Smooth muscle cell (in vitro differentiated cells): ENCODE measurements around the gene LY6G5C. TPM values are rescaled to one million over a fixed set of nuclear protein-coding genes. Genes with fewer than 3 reads are reported as not detected.

Source experiments
- DNase-seq: peaks from one replicate; lab custom pipeline; 2025; ENCODE audit not compliant: unreplicated experiment; lab: John Stamatoyannopoulos, UW
- H2AFZ ChIP-seq: fragments of 200-600 bp; sonication (generic); 2 replicates; pipeline ENCODE4 v1.6.0; 2016; ENCODE audit warnings: antibody characterized with exemption, low read depth, mild to moderate bottlenecking
- H3F3A ChIP-seq: fragments of 200-600 bp; sonication (generic); 2 replicates; pipeline ENCODE4 v1.6.0; 2017; ENCODE audit warnings: antibody characterized with exemption, low read depth
- H3K27ac ChIP-seq: fragments of 200-600 bp; sonication (generic); 2 replicates; pipeline ENCODE4 v1.5.1; 2016; ENCODE audit warnings: low read depth, mild to moderate bottlenecking
- H3K27me3 ChIP-seq: fragments of 200-600 bp; sonication (generic); 2 replicates; pipeline ENCODE4 v1.6.1; 2016; ENCODE audit warnings: low read depth, mild to moderate bottlenecking
- H3K36me3 ChIP-seq: fragments of 200-600 bp; sonication (generic); 2 replicates; pipeline ENCODE4 v1.5.1; 2016; ENCODE audit warnings: low read depth
- H3K4me1 ChIP-seq: fragments of 200-600 bp; sonication (generic); 2 replicates; pipeline ENCODE4 v1.5.1; 2016; ENCODE audit warnings: low read depth
- H3K4me2 ChIP-seq: fragments of 200-600 bp; sonication (generic); 2 replicates; pipeline ENCODE4 v1.6.0; 2016; ENCODE audit warnings: mild to moderate bottlenecking
- H3K4me3 ChIP-seq: fragments of 200-600 bp; sonication (generic); 2 replicates; pipeline ENCODE4 v1.5.1; 2016; ENCODE audit warnings: mild to moderate bottlenecking
- H3K79me2 ChIP-seq: fragments of 200-600 bp; sonication (generic); 2 replicates; pipeline ENCODE4 v1.6.0; 2016; ENCODE audit warnings: low read depth, mild to moderate bottlenecking
- H3K9ac ChIP-seq: fragments of 200-600 bp; sonication (generic); 2 replicates; pipeline ENCODE4 v1.6.0; 2016; ENCODE audit warnings: low read depth
- H3K9me3 ChIP-seq: fragments of 200-600 bp; sonication (generic); replicated peaks from 2 replicates; pipeline ENCODE4 v1.5.1; 2016; ENCODE audit warnings: low read depth
- H4K20me1 ChIP-seq: fragments of 200-600 bp; sonication (generic); 2 replicates; pipeline ENCODE4 v1.6.0; 2016; ENCODE audit warnings: low read depth
- CTCF ChIP-seq: fragments of 200-600 bp; sonication (generic); IDR thresholded peaks from 2 replicates; pipeline ENCODE4 v1.5.1; 2017; ENCODE audit warnings: borderline replicate concordance, mild to moderate bottlenecking, antibody characterized with exemption; ENCODE audit not compliant: insufficient read depth, poor library complexity, severe bottlenecking
- WGBS: methylation state at CpG from one replicate; pipeline ENCODE4 v1.1.7; 2016; ENCODE audit warnings: low lambda C conversion rate; 5-methylcytosine and 5-hydroxymethylcytosine counted together
- polyA plus RNA-seq: library from polyadenylated mRNA; unstranded; fragments of >200 nt; fragmentation: Nextera tagmentation; extraction: Ambion mirVana; gene quantifications from 2 replicates; pipeline ENCODE4 v1.2.1, GENCODE V29; 2016
- total RNA-seq: library from RNA; depleted of rRNA; stranded (reverse); fragments of >200 nt; gene quantifications from 2 replicates; pipeline ENCODE4 v1.2.3, GENCODE V29; 2014

The LY6G5C gene
- total and polyA plus RNA-seq, 2 experiments from 2014 or later = 0.67 to 3.8 TPM

DNA sequence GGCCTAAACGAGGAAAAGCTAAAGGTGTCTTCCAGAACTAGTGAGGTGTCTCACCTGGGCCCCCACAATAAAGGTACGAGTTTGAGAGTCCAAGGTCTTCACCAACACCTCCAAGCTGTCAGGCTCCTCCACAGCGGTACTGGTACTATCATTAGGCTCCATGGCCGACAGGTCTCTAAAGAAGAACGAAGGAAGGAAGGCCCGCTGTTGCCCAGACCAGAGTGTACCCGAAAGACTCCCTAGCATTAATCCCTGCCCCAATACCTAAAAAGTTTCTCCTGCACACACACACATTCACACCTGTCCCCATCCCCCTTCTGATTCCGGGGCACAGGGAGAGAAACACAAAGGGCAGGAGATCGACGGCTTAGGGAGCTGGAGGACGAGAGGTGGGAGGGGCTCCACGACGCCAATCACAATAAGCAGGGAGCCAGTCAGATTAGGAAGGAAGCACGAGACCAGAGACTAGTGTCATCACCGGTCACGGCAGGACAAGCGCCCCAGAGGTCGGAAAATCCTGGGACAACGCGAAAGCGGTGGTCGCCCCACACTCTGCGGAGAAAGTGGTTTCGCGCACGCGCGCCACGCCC, 29.2 kb downstream of the LY6G5C start:
- H3K27me3 ChIP-seq = no peaks in the 10 kb centered on the region
- no peak for DNase-seq
- H3K36me3 ChIP-seq = no peaks in the 10 kb centered on the region
- H3K9me3 ChIP-seq = no peaks in the 10 kb centered on the region
- WGBS = 6% methylated on average over 28 of the region's 29 CpGs
- peak overlapping the region; percentile 94 for H3K4me3 ChIP-seq
- H2AFZ ChIP-seq = no peak overlapping the region
- H3K9ac ChIP-seq = peak overlapping the region; percentile 99
- H3K27ac ChIP-seq = peak overlapping the region; percentile 99
- peaks cover 56% of the 10 kb centered on the region for H3K79me2 ChIP-seq
- H4K20me1 ChIP-seq = peaks cover 4% of the 10 kb centered on the region
- H3F3A ChIP-seq = peaks cover 14% of the 10 kb centered on the region
- TF ChIP-seq CTCF = no peak
- peaks cover 10% of the 10 kb centered on the region for H3K4me1 ChIP-seq
- peak overlapping the region; percentile 88 for H3K4me2 ChIP-seq

DNA sequence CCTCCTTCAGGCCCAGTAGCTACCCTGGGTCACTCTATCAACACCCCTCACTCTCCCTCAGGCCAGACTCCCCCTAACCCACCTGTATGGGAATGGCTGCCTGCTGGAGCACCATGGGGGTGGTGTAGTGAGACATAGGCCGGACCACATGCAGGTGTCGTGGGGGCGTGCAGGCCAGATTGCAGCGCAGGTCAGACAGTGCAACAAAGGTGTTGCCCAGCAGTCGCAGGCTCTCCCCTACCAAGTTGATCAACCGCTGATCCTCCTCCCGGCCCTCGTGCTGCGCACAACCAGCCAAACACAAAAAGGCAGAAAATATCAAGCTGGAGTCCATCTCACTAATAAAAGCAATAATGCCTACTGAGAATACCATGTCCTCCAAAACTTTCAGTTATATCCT, 35.5 kb downstream of the LY6G5C start:
- H4K20me1 ChIP-seq = peaks cover 4% of the 10 kb centered on the region
- no peak overlapping the region for H3K4me3 ChIP-seq
- H2AFZ ChIP-seq = no peak overlapping the region
- H3K79me2 ChIP-seq = peaks cover 19% of the 10 kb centered on the region
- DNase-seq = no peak
- H3K36me3 ChIP-seq = peaks cover 6% of the 10 kb centered on the region
- WGBS = over 99% methylated on average over 9 of the region's 9 CpGs
- H3F3A ChIP-seq = peaks cover 14% of the 10 kb centered on the region
- no peak overlapping the region for H3K9ac ChIP-seq
- H3K4me2 ChIP-seq = no peak overlapping the region
- no peaks in the 10 kb centered on the region for H3K27me3 ChIP-seq
- no peak for TF ChIP-seq CTCF
- no peaks in the 10 kb centered on the region for H3K9me3 ChIP-seq
- H3K4me1 ChIP-seq = no peaks in the 10 kb centered on the region
- H3K27ac ChIP-seq = no peak overlapping the region

DNA sequence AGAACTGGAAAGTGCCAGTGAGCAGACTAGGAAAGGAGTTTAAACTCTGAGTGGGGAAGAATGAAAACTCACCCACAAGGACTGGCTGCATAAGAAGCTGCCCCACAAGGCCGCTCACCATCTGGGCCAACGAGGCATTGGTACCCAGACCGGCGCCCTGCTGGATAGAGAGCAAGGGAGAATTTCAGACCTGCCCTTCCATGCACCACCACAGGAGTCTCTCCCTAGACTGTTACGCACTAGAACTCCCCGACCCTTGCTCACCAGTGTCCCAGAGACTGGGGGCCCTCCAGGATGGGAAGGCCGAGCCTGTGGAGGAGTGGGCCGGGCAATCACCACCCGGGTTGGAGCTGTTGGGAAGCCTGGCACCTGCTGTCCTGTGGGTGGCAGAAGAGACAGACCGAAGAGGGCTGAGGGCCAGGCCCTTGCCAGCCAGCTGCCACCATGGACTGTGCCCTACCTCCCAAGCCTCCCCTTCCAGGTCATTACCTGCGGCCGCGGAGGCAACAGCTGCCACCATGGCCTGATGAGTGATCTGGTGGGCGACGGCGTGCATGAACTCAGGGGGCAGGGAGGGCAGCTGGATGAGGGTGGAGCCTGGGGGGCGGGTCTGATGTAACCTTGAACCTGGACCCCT, 36.9 kb downstream of the LY6G5C start:
- WGBS = 97% methylated on average over 17 of the region's 17 CpGs
- peaks cover 6% of the 10 kb centered on the region for H4K20me1 ChIP-seq

More for the DNA sequence above, 36.9 kb downstream of the LY6G5C start:
- H3F3A ChIP-seq = peaks cover 27% of the 10 kb centered on the region
- no peak overlapping the region for H3K4me2 ChIP-seq
- H3K36me3 ChIP-seq = peaks cover 6% of the 10 kb centered on the region
- TF ChIP-seq CTCF = no peak
- no peaks in the 10 kb centered on the region for H3K9me3 ChIP-seq
- H3K79me2 ChIP-seq = peaks cover 7% of the 10 kb centered on the region
- H3K4me1 ChIP-seq = no peaks in the 10 kb centered on the region
- H3K27me3 ChIP-seq = no peaks in the 10 kb centered on the region
- no peak overlapping the region for H3K9ac ChIP-seq
- no peak overlapping the region for H2AFZ ChIP-seq
- H3K4me3 ChIP-seq = no peak overlapping the region
- DNase-seq = no peak
- H3K27ac ChIP-seq = no peak overlapping the region
